ENCODE measurements around the gene RNPS1.

GRCh38 chr16:2277466-2278271 lies 9.7 kb upstream of the RNPS1 start:
- TF ChIP-seq, protein P1, sequence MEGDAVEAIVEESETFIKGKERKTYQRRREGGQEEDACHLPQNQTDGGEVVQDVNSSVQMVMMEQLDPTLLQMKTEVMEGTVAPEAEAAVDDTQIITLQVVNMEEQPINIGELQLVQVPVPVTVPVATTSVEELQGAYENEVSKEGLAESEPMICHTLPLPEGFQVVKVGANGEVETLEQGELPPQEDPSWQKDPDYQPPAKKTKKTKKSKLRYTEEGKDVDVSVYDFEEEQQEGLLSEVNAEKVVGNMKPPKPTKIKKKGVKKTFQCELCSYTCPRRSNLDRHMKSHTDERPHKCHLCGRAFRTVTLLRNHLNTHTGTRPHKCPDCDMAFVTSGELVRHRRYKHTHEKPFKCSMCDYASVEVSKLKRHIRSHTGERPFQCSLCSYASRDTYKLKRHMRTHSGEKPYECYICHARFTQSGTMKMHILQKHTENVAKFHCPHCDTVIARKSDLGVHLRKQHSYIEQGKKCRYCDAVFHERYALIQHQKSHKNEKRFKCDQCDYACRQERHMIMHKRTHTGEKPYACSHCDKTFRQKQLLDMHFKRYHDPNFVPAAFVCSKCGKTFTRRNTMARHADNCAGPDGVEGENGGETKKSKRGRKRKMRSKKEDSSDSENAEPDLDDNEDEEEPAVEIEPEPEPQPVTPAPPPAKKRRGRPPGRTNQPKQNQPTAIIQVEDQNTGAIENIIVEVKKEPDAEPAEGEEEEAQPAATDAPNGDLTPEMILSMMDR (conservative IDR thresholded peaks at IDR 0.05 in 1 of 2, IDR thresholded peaks at IDR 0.05 in 1 of 2; ENCODE audit: extremely low read depth in 1 of 2, insufficient read depth in 1 of 2, low read depth in 1 of 2, low read length in 2 of 2), result no peak
- TF ChIP-seq EZH2 (IDR thresholded peaks at IDR 0.05; ENCODE audit: borderline replicate concordance, low read length), result no peak

Data from mammary epithelial cell (primary cell).